GM20000 (cell line): ENCODE data around the gene PAH.

ENCODE experiments used
- DNase-seq: peaks from one replicate; pipeline ENCODE4 v3.0.0; 2012; ENCODE audit warnings: low spot score
- CTCF ChIP-seq: IDR thresholded peaks from 2 replicates; pipeline ENCODE4 v1.5.1; 2012; ENCODE audit warnings: mild to moderate bottlenecking, control low read depth; ENCODE audit errors: extremely low read depth, missing control alignments

The PAH gene

DNA sequence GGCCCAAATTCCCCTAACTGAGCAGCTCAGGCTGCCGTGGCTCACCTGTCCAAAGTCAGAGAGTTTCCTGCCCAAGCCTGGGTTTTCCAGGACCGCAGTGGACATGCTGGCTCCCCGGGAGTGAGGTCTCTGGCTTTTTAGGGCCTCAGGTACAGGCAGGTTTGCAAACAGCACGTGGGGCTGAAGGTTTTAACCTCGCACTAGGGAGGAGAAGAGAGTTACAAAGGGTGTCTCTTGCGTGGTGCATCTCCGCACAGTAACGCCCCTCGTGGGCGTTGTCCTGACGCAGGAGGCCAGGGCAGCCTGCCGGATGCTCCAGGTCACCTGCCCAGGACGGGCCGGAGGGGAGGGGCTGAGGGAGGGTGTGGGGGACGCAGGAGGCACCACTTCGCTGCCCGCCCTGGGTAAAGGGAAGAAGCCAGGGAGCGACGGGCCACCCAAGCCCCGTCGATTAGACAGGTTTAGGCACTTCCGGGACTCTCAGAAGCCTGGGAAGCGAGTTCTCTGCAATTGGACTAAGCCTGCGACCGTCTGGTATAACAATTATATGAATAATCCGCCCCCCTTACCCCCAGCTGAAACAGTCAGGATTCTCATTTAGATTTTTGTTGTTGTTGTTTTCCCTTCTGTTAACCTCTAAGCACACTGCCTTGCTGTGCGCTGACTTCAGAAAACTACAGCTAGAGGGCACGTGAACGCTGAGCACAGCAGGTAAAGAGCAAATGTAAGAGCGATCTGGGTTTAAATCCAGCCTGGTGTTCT lies at the start of gene PAH:
Gene PAH, minus strand, starts transcription at position 219 of the 762 bp plus-strand sequence. Its CDS starts 114 bp downstream, at position 105.
- DNase-seq: peak; percentile 22
- TF ChIP-seq CTCF: no peak

DNA sequence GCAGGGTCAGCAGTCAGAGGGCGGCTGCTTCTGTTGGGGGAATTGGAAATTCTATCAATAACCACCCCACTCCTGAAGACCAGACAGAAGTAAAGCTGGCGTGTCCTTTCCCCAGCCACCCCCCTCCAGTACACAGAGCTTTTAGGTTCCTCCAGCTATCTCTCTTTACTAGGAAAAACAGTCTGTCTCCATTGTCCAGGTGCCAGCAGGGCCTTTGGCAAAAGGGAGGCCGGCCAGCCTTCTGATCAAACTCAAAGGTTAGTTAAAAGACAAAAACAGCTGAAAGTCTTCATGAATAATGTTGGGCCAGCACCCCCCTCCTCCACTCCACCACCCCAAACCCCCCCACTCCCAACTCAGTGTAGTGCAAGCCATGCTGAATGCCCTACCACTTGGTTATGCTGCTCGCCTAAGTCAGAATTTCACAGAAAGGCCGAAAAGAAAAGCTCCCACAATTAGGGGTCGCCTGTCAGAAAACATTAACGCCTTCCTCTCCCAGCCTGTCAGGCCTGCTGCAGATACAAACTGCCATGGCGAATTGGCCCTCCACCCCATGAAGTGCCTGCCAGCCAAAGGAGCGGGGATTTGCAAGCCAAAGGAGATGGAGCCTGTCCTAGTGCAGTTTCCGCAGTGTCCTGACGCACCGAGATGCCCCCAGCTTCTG lies 49.3 kb upstream of the PAH start:
- DNase-seq: no peak
- TF ChIP-seq CTCF: no peak

- TF ChIP-seq CTCF: no peak
- DNase-seq: no peak
Measured at GRCh38 chr12:102965281-102966155, 48.5 kb upstream of the PAH start.

DNA sequence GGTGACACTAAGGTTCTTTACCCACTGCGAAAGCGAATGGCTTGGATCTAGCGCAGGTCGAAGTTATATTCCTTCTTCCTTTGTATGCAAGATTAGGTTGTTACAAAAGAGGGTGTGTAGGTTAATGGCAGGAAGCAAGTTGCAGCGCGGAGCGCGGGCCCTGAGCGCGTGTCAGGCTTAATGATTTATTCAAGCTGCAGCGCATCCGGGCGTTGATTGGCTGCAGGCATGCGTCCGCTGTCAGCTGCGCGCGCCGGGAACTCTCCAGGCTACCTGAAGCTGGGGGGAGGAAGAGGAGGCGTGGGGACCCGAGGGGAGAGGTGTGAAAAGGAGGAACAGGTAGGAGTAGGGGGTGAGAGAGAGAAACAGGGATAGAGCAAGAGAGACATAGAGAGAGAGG lies 47.8 kb upstream of the PAH start:
- no peak for TF ChIP-seq CTCF
- no peak for DNase-seq

- no peak for TF ChIP-seq CTCF
- DNase-seq: no peak
Measured at GRCh38 chr12:102963796-102964195, 46.8 kb upstream of the PAH start.

DNA sequence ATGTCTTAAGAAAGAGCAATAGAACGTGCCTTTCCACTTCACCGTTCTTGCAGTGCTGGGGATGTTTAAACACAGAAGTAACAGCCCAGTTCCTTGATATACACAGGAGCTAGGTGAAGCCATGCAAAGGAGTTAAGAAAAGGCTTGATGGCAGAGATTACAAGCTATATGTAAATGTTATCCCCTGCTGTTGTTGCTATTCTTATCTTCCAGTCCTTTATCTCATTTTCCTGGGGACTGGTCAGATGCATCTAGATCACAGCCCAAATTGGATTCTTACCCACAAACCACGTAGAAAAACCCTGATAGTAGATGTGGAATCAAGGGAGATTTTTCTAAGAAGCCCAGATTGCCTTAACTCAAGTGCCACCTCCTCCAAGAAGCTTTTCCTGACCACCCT lies 45.9 kb upstream of the PAH start:
- no peak for DNase-seq
- no peak for TF ChIP-seq CTCF

GRCh38 chr12:102962532-102962931 lies 45.5 kb upstream of the PAH start:
- DNase-seq: no peak
- no peak for TF ChIP-seq CTCF
